Fibroblast of pulmonary artery (primary cell): Measurements from ENCODE around the gene LSR.

Experiments used
- DNase-seq: peaks from one replicate; pipeline ENCODE4 v3.0.0-alpha.2; 2010; ENCODE audit warnings: low read depth
- H3K4me3 ChIP-seq: replicated peaks from 2 replicates; pipeline ENCODE4 v1.5.1; 2011; ENCODE audit warnings: low read depth, mild to moderate bottlenecking, control low read depth, low read length, moderate library complexity
- TF ChIP-seq, protein P1 (sequence below): IDR thresholded peaks from 2 replicates; pipeline ENCODE4 v1.5.1; 2011; ENCODE audit warnings: mild to moderate bottlenecking, control low read depth, low read length, inconsistent platforms; ENCODE audit errors: missing control alignments

Gene LSR

DNA sequence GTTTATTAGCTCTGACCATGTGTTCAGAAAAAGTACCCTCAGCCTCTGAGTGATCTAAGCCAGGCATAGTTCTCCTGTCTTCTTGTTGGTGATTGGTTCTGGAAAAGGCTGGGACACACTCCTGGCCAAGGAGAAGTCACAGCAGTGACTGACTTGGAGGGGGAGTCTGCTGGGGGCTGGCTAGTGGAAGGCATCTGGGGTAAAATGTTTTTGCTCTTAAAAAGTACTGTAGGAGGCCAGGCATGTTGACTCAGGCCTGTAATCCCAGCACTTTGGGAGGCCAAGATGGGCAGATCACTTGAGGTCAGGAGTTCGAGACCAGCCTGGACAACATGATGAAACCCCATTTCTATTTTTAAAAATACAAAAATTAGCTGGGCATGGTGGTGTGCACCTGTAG is 41.9 kb upstream of the LSR start:
- no peak for DNase-seq
- TF ChIP-seq, protein P1, sequence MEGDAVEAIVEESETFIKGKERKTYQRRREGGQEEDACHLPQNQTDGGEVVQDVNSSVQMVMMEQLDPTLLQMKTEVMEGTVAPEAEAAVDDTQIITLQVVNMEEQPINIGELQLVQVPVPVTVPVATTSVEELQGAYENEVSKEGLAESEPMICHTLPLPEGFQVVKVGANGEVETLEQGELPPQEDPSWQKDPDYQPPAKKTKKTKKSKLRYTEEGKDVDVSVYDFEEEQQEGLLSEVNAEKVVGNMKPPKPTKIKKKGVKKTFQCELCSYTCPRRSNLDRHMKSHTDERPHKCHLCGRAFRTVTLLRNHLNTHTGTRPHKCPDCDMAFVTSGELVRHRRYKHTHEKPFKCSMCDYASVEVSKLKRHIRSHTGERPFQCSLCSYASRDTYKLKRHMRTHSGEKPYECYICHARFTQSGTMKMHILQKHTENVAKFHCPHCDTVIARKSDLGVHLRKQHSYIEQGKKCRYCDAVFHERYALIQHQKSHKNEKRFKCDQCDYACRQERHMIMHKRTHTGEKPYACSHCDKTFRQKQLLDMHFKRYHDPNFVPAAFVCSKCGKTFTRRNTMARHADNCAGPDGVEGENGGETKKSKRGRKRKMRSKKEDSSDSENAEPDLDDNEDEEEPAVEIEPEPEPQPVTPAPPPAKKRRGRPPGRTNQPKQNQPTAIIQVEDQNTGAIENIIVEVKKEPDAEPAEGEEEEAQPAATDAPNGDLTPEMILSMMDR, result no peak
- H3K4me3 ChIP-seq, result no peak overlapping the region

DNA sequence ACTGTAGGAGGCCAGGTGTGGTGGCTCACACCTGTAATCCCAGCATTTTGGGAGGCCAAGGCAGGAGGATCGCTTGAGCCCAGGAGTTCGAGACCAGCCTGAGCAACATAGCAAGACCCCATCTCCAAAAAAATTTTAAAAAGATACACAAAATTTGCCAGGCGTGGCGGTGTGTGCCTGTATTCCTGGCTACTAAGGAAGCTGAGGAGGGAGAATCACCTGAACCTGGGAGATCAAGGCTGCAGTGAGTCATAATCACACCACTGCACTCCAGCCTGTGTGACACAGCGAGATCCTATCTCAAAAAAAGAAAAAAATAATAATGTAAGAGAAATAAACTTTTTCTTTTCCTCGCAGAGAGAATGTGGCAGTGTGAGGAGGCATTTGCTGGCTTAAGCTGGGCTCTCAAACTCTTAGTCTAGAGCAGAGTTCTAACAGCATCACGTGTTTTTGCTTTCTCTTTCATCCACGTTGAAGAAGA is 41.4 kb upstream of the LSR start:
- TF ChIP-seq, protein P1, result no peak
- no peak overlapping the region for H3K4me3 ChIP-seq
- no peak for DNase-seq

DNA sequence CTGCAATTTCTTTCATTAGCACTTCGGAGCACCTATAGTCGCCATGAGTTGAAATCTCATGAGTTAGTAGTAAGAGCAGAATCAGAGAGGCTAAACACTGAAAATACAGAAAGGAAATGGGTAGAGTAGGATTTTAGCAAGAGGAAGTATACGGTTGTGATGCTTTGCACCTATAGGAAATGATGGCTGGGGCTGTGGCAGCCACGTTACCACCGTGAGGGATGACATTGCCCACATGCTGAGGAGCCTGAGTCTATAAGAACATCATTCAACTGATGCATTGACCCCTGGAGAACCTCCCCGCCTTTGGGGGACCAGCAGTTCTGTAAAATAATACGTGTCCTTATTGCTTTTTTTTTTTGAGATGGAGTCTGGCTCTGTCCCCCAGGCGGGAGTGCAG is 40.7 kb upstream of the LSR start:
- DNase-seq, result no peak
- H3K4me3 ChIP-seq, result no peak overlapping the region
- TF ChIP-seq, protein P1, result no peak

DNA sequence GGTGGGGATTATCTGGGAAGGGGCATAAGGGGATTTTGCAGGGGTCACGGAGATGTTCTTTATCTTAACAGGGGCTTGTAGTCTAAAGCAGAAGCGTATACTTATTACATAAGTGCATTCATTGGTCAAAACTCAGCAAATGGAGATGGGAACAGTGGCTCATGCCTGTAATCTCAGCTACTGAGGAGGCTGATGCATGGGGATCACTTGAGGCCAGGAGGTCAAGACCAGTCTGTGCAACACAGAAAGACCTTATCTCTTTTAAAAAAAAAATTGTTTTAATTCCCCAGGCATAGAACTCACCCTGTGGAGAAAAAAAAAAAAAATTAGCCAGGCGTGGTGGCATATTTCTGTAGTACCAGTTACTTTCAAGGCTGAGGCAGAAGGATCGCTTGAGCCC is 39.2 kb upstream of the LSR start:
- no peak for DNase-seq
- H3K4me3 ChIP-seq, result no peak overlapping the region
- TF ChIP-seq, protein P1, result no peak

DNA sequence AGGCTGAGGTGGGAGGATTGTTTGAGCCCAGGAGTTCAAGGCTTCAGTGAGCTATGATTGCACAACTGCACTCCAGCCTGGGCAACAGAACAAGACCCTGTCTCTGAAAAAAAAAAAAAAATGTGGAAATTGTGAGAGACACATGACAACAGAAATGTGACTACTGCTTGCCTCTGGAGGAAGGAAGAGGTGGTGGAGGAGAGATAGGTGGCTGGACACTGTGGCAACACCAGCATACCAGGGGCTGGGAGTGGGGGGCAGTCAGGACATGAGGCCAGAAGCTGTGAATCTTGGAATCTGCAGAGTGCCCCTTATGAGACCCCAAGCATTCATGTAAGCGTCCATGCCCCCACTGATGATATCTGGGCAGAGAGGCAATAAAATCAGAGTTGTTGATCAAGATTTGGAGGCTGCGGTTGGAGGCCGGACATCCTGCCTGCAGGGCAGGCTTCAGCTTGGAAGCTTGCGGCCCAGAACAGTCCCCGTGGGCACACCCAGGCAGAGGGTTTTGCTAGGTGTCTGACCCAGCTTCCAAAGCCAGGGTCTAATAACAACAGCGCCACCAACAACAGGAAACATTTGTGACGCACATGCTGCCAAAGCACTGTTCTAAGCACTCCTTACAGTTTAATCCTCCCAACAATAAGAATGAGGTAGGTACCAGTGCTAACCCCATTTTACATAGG is 37.1 kb upstream of the LSR start:
- TF ChIP-seq, protein P1, result no peak
- DNase-seq, result no peak
- no peak overlapping the region for H3K4me3 ChIP-seq

DNA sequence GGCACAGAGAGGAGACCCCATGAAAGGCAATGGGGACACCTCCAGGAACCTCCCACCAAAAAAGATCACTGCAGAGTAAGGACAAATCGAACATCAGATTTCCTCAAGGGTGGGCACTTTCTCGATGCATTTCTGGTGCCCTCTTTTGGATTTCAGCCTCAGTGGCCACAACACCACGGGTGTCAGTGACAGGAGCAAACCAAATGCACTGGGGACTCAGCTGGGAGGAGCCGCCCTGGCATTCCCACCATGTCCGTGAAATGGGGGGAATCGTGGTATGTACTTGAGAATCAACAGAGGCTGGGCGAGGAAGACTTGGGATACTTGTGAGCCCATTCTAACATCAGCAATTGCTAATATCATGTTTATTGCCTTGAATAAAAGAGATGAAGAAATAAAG is 36.6 kb upstream of the LSR start:
- TF ChIP-seq, protein P1, result no peak
- H3K4me3 ChIP-seq, result no peak overlapping the region
- no peak for DNase-seq
